PFSK-1 (cell line): ENCODE data around the gene RPL22L1.
A peak's percentile ranks its signal among the peaks of the same experiment; 100 is the strongest.

Source experiments
- POLR2AphosphoS5 ChIP-seq: IDR thresholded peaks from 2 replicates; pipeline ENCODE4 v1.6.1; 2012; ENCODE audit warnings: low read depth, mild to moderate bottlenecking, control low read depth, low read length, moderate library complexity
- REST ChIP-seq, 2 experiments: IDR thresholded peaks; 2 replicates each; pipeline versions ENCODE4 v1.6.1 to v1.8.0; 2011 to 2012; ENCODE audit warnings: low read depth in 2 of 2, low read length in 2 of 2, control low read depth in 1 of 2, inconsistent platforms in 1 of 2, mild to moderate bottlenecking in 1 of 2, moderate library complexity in 1 of 2; ENCODE audit not compliant: insufficient read depth in 1 of 2

GRCh38 chr3:170865209-170866094, 4.5 kb downstream of the RPL22L1 start:
- TF ChIP-seq POLR2AphosphoS5 (peak; percentile 71), REST (IDR thresholded peaks at IDR 0.05; ENCODE audit: insufficient read depth in 1 of 2, low read depth in 2 of 2, low read length in 2 of 2) (no peak)
